Measurements from ENCODE around the gene AQP4.

GRCh38 chr18:26865557-26865956 is at the start of gene AQP4:
- TF ChIP-seq CTCF (conservative IDR thresholded peaks at IDR 0.05 in 1 of 2, IDR thresholded peaks at IDR 0.05 in 1 of 2; ENCODE audit: low read depth in 1 of 2, low read length in 2 of 2) (no peak), EZH2 (IDR thresholded peaks at IDR 0.05; ENCODE audit: low read length, missing control alignments) (no peak)

Measured in fibroblast of lung (primary cell).